ENCODE measurements around the gene NELFB.

NELFB gene

GRCh38 chr9:137254624-137255447, at the start of gene NELFB:
TSS of gene NELFB (plus strand) at chr9:137255327.
- no peak for TF ChIP-seq CTCF (IDR thresholded peaks at IDR 0.05; ENCODE audit: borderline replicate concordance, insufficient read depth, low read depth, low read length)

GRCh38 chr9:137206602-137207001, 48.5 kb upstream of the NELFB start:
- no peak for TF ChIP-seq CTCF (IDR thresholded peaks at IDR 0.05; ENCODE audit: borderline replicate concordance, insufficient read depth, low read depth, low read length)
- peak overlapping the region; percentile 83 for H3K4me3 ChIP-seq (ENCODE audit: low read depth, low read length)

More at GRCh38 chr9:137254624-137255447, at the start of gene NELFB:
- peak within 1 kb of the TSS; percentile 99 for H3K4me3 ChIP-seq (ENCODE audit: low read depth, low read length)

- H3K4me3 ChIP-seq (ENCODE audit: low read depth, low read length): no peak overlapping the region
- no peak for TF ChIP-seq CTCF (IDR thresholded peaks at IDR 0.05; ENCODE audit: borderline replicate concordance, insufficient read depth, low read depth, low read length)
These were observed 43.6 kb upstream of the NELFB start for GRCh38 chr9:137211532-137211931.

GRCh38 chr9:137212520-137212919, 42.6 kb upstream of the NELFB start:
- H3K4me3 ChIP-seq (ENCODE audit: low read depth, low read length): no peak overlapping the region
- no peak for TF ChIP-seq CTCF (IDR thresholded peaks at IDR 0.05; ENCODE audit: borderline replicate concordance, insufficient read depth, low read depth, low read length)

GRCh38 chr9:137213160-137214060, 41.7 kb upstream of the NELFB start:
- TF ChIP-seq CTCF (IDR thresholded peaks at IDR 0.05; ENCODE audit: borderline replicate concordance, insufficient read depth, low read depth, low read length): no peak
- no peak overlapping the region for H3K4me3 ChIP-seq (ENCODE audit: low read depth, low read length)

GRCh38 chr9:137214620-137215019, 40.5 kb upstream of the NELFB start:
- TF ChIP-seq CTCF (IDR thresholded peaks at IDR 0.05; ENCODE audit: borderline replicate concordance, insufficient read depth, low read depth, low read length): no peak
- no peak overlapping the region for H3K4me3 ChIP-seq (ENCODE audit: low read depth, low read length)

Data from GM12875 (cell line).